GM23338 (cell line): ENCODE results near the gene STARD8. TPM values are rescaled to one million over a fixed set of nuclear protein-coding genes. Genes with fewer than 3 reads are reported as not detected.
A peak's percentile ranks its signal among the peaks of the same experiment; 100 is the strongest.
"Not testable (repeated sequence)": the region's sequence is repeated elsewhere in the genome, so short reads cannot be mapped to it uniquely, and the experiment has no call there.

Experiments used
- ATAC-seq: fragments of 200-7000 bp; cut with Tn5 transposase; 3 replicates; pipeline ENCODE4 v1.9.1; 2020
- DNase-seq: peaks from one replicate; pipeline ENCODE4 v3.0.0-alpha.2; 2015; ENCODE audit warnings: low spot score
- H2AFZ ChIP-seq: fragments of 200-600 bp; sonication (generic); 2 replicates; pipeline ENCODE4 v1.8.0; 2016; ENCODE audit warnings: antibody characterized with exemption, mild to moderate bottlenecking, moderate library complexity
- H3F3A ChIP-seq: fragments of 200-600 bp; sonication (generic); replicated peaks from 2 replicates; pipeline ENCODE4 v1.8.0; 2017; ENCODE audit warnings: antibody characterized with exemption, mixed run types, low read depth
- H3K27ac ChIP-seq: fragments of 200-600 bp; sonication (generic); 2 replicates; pipeline ENCODE4 v1.6.1; 2016; ENCODE audit warnings: low read depth
- H3K27me3 ChIP-seq: fragments of 200-600 bp; sonication (generic); 2 replicates; pipeline ENCODE4 v1.8.0; 2016; ENCODE audit warnings: mild to moderate bottlenecking, mixed run types, moderate library complexity; ENCODE audit not compliant: insufficient read depth
- H3K36me3 ChIP-seq: fragments of 200-600 bp; sonication (generic); 2 replicates; pipeline ENCODE4 v1.8.0; 2016; ENCODE audit warnings: mild to moderate bottlenecking; ENCODE audit not compliant: insufficient read depth
- H3K4me1 ChIP-seq: fragments of 200-600 bp; sonication (generic); 2 replicates; pipeline ENCODE4 v1.8.0; 2016; ENCODE audit warnings: mild to moderate bottlenecking, moderate library complexity; ENCODE audit not compliant: insufficient read depth
- H3K4me2 ChIP-seq: fragments of 200-600 bp; sonication (generic); 2 replicates; pipeline ENCODE4 v1.7.1; 2017; ENCODE audit warnings: mixed run types
- H3K4me3 ChIP-seq: fragments of 200-600 bp; sonication (generic); 2 replicates; pipeline ENCODE4 v1.6.1; 2016; ENCODE audit warnings: mixed run types
- H3K79me2 ChIP-seq: fragments of 200-600 bp; sonication (generic); replicated peaks from 2 replicates; pipeline ENCODE4 v1.8.0; 2017; ENCODE audit warnings: mild to moderate bottlenecking; ENCODE audit not compliant: insufficient read depth
- H3K9me2 ChIP-seq: fragments of 200-600 bp; sonication (generic); 2 replicates; pipeline ENCODE4 v1.8.0; 2017; ENCODE audit not compliant: insufficient read depth
- H4K20me1 ChIP-seq: fragments of 200-600 bp; sonication (generic); replicated peaks from 2 replicates; pipeline ENCODE4 v1.8.0; 2017; ENCODE audit warnings: mild to moderate bottlenecking; ENCODE audit not compliant: insufficient read depth
- H3K27ac Mint-ChIP-seq: 2 replicates; pipeline ENCODE4 v1.8.0; 2020; ENCODE audit warnings: inconsistent platforms, mild to moderate bottlenecking, moderate library complexity, mixed read lengths
- H3K27me3 Mint-ChIP-seq: 3 replicates; pipeline ENCODE4 v1.8.0; 2022; ENCODE audit warnings: low read depth, mild to moderate bottlenecking, moderate library complexity, mixed read lengths, inconsistent platforms; ENCODE audit not compliant: insufficient read depth, poor library complexity
- H3K36me3 Mint-ChIP-seq: 3 replicates; pipeline ENCODE4 v1.8.0; 2021; ENCODE audit warnings: low read depth, mild to moderate bottlenecking, inconsistent platforms, moderate library complexity, mixed read lengths
- H3K4me1 Mint-ChIP-seq: 3 replicates; pipeline ENCODE4 v1.8.0; 2020; ENCODE audit warnings: mild to moderate bottlenecking, inconsistent platforms, mixed read lengths
- H3K4me3 Mint-ChIP-seq: 3 replicates; pipeline ENCODE4 v1.8.0; 2021; ENCODE audit warnings: moderate library complexity, mild to moderate bottlenecking, inconsistent platforms, mixed read lengths
- H3K9me3 Mint-ChIP-seq: 3 replicates; pipeline ENCODE4 v1.8.0; 2020; ENCODE audit warnings: moderate library complexity, mild to moderate bottlenecking, inconsistent platforms, mixed read lengths
- ZNF331 ChIP-seq: fragments of 250-450 bp; sonication (Bioruptor Pico); IDR thresholded peaks from 2 replicates; pipeline ENCODE4 v1.5.0; 2020; ENCODE audit warnings: low read depth, mild to moderate bottlenecking, moderate library complexity
- polyA plus RNA-seq: library from polyadenylated mRNA; unstranded; fragments of >200 nt; fragmentation: Nextera tagmentation; extraction: Ambion mirVana; gene quantifications from 2 replicates; pipeline ENCODE4 v1.2.1, GENCODE V29; 2016
- total RNA-seq: library from RNA; depleted of rRNA; stranded (reverse); fragments of >200 nt; shearing (Covaris generic); gene quantifications from 2 replicates; pipeline ENCODE4 v1.2.3, GENCODE V29; 2014
- TF ChIP-seq, protein P1 (sequence below): IDR thresholded peaks from 2 replicates; pipeline ENCODE4 v1.6.1; 2016; ENCODE audit warnings: antibody characterized with exemption
- TF ChIP-seq, protein P2 (sequence below), 2 experiments: fragments of 200-600 bp in 1 of 2; sonication (generic) in 1 of 2; conservative IDR thresholded peaks; 2 replicates each; pipeline versions ENCODE4 v1.5.1 to v1.6.1; 2016 to 2017; ENCODE audit warnings: antibody characterized with exemption in 2 of 2, low read depth in 2 of 2, mild to moderate bottlenecking in 2 of 2, moderate library complexity in 1 of 2

Gene STARD8
- total and polyA plus RNA-seq, 2 experiments from 2014 or later, result 0.74 to 5.6 TPM

DNA sequence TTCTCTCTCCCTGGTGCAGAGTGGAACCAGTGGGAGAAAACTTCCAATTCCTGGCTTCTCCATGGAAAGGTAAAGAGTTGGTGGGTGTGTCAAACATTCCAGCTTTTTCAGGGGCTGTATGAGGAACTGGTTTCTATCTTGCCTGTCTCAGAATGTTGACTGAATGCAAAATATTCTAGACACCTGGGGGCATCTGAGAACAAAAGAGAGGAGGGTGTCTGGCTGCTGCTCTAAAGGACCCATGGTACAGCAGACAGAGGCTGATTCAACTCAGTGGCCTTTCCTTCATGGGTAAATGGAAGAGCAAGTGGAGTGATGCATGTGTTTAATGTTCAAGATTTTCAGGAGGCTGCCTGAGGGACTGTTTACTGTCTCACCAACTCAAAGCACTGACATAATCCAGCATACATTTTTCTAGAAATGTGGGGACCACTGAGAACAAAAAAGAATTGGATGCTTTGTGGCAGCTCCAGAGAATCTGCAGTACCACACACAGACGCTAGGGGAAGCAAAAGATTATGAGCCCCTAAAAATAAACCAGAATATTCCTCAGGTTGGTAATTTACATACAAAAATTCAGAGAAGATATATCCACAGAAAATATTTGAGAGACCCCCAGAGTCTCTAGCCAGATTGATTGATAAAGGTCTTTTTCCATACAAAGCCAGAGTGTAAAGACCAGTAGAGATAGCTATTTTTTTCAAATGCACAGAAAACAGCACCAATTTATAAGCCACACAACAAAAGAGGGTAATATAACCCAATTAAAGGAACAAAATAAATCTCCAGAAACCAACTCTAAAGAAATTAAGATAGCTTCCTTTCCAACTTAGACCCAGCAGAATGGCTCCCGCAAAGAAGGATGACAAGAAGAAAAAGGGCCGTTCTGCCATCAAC is 48.0 kb upstream of the STARD8 start:
- no peaks in the 10 kb centered on the region for H3K79me2 ChIP-seq
- H3F3A ChIP-seq, result no peaks in the 10 kb centered on the region
- no peak overlapping the region for H3K4me2 ChIP-seq
- Mint-ChIP-seq H3K9me3 (peaks cover 45% of the 10 kb centered on the region), H3K4me1 (no peaks in the 10 kb centered on the region), H3K4me3 (no peak overlapping the region), H3K36me3 (peaks cover 7% of the 10 kb centered on the region; the same call in 2 of the 3 replicates), H3K27ac (no peak overlapping the region), H3K27me3 (peaks cover 2% of the 10 kb centered on the region)
- no peaks in the 10 kb centered on the region for H3K27me3 ChIP-seq
- H3K4me1 ChIP-seq, result no peaks in the 10 kb centered on the region
- no peaks in the 10 kb centered on the region for H4K20me1 ChIP-seq
- TF ChIP-seq, protein P1, sequence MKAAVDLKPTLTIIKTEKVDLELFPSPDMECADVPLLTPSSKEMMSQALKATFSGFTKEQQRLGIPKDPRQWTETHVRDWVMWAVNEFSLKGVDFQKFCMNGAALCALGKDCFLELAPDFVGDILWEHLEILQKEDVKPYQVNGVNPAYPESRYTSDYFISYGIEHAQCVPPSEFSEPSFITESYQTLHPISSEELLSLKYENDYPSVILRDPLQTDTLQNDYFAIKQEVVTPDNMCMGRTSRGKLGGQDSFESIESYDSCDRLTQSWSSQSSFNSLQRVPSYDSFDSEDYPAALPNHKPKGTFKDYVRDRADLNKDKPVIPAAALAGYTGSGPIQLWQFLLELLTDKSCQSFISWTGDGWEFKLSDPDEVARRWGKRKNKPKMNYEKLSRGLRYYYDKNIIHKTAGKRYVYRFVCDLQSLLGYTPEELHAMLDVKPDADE, result no peak
- TF ChIP-seq ZNF331 (CRISPR knock-in tag), result no peak
- TF ChIP-seq, protein P2, sequence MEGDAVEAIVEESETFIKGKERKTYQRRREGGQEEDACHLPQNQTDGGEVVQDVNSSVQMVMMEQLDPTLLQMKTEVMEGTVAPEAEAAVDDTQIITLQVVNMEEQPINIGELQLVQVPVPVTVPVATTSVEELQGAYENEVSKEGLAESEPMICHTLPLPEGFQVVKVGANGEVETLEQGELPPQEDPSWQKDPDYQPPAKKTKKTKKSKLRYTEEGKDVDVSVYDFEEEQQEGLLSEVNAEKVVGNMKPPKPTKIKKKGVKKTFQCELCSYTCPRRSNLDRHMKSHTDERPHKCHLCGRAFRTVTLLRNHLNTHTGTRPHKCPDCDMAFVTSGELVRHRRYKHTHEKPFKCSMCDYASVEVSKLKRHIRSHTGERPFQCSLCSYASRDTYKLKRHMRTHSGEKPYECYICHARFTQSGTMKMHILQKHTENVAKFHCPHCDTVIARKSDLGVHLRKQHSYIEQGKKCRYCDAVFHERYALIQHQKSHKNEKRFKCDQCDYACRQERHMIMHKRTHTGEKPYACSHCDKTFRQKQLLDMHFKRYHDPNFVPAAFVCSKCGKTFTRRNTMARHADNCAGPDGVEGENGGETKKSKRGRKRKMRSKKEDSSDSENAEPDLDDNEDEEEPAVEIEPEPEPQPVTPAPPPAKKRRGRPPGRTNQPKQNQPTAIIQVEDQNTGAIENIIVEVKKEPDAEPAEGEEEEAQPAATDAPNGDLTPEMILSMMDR (conservative IDR thresholded peaks at IDR 0.05; ENCODE audit: low read depth in 2 of 2), result peak; percentile 42 to 54
- H3K36me3 ChIP-seq, result no peaks in the 10 kb centered on the region
- peak; percentile 32 for DNase-seq
- H3K4me3 ChIP-seq, result no peak overlapping the region
- no peak overlapping the region for H3K27ac ChIP-seq
- no peaks in the 10 kb centered on the region for H3K9me2 ChIP-seq
- ATAC-seq, result no peak
- no peak overlapping the region for H2AFZ ChIP-seq

DNA sequence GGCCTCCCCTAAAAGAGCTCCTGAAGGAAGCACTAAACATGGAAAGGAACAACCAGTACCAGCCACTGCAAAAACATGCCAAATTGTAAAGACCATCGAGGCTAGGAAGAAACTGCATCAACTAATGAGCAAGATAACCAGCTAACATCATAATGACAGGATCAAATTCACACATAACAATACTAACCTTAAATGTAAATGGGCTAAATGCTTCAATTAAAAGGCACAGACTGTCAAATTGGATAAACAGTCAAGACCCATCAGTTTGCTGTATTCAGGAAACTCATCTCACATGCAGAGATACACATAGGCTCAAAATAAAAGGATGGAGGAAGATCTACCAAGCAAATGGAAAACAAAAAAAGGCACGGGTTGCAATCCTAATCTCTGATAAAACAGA is 43.2 kb upstream of the STARD8 start:
- peaks cover 43% of the 10 kb centered on the region for H3K9me3 Mint-ChIP-seq
- H3K27ac ChIP-seq, H3K27me3 Mint-ChIP-seq, H2AFZ ChIP-seq, H3K9me2 ChIP-seq, H3K4me1 Mint-ChIP-seq, H3K4me3 Mint-ChIP-seq, H3K36me3 ChIP-seq, H3K27me3 ChIP-seq, H3K4me2 ChIP-seq, H3K27ac Mint-ChIP-seq, H4K20me1 ChIP-seq, H3K4me3 ChIP-seq, H3K36me3 Mint-ChIP-seq, DNase-seq, H3K4me1 ChIP-seq, H3F3A ChIP-seq, ATAC-seq, H3K79me2 ChIP-seq: not testable (repeated sequence)

DNA sequence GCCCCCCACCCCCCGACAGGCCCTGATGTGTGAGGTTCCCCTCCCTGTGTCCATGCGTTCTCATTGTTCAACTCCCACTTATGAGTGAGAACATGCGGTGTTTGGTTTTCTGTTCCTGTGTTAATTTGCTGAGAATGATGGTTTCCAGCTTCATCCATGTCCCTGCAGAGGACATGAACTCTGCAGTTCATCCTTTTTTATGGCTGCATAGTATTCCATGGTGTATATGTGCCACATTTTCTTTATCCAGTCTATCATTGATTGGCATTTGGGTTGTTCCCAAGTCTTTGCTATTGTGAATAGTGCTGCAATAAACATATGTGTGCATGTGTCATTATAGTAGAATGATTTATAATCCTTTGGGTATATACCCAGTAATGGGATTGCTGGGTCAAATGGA is 32.7 kb upstream of the STARD8 start:
- not testable (repeated sequence) for H3K4me3 Mint-ChIP-seq, H3K4me3 ChIP-seq, H3K4me2 ChIP-seq, H3K36me3 ChIP-seq, DNase-seq, H3F3A ChIP-seq, H3K4me1 Mint-ChIP-seq, H3K27ac ChIP-seq, H3K79me2 ChIP-seq, H4K20me1 ChIP-seq, ATAC-seq, H3K27ac Mint-ChIP-seq, H3K9me2 ChIP-seq, H3K36me3 Mint-ChIP-seq, H3K4me1 ChIP-seq, H3K27me3 Mint-ChIP-seq, H3K9me3 Mint-ChIP-seq, H2AFZ ChIP-seq, H3K27me3 ChIP-seq
